Liver (tissue), 9 donors: ENCODE measurements around the gene TNFRSF8. TPM values are rescaled to one million over a fixed set of nuclear protein-coding genes. Genes with fewer than 3 reads are reported as not detected.

Experiments used
- DNase-seq: peaks from one replicate; pipeline ENCODE4 v3.0.0-alpha.2; 2017; ENCODE audit warnings: low spot score
- H3K27ac ChIP-seq, 2 donors: one replicate each; pipeline ENCODE4 v1.7.0; 2013; ENCODE audit warnings: inconsistent platforms in 2 of 2, low read length in 2 of 2, control low read depth in 1 of 2, low read depth in 1 of 2, mild to moderate bottlenecking in 1 of 2
- H3K27me3 ChIP-seq, 4 donors: one replicate each; pipeline versions ENCODE4 v1.6.1 to v1.7.0; 2013; ENCODE audit warnings: low read length in 3 of 4, inconsistent platforms in 1 of 4, mild to moderate bottlenecking in 1 of 4, moderate library complexity in 1 of 4; ENCODE audit not compliant: control insufficient read depth in 4 of 4, insufficient read depth in 4 of 4
- H3K36me3 ChIP-seq, 4 donors: one replicate each; pipeline versions ENCODE4 v1.6.1 to v1.7.0; 2013; ENCODE audit warnings: low read length in 3 of 4, mild to moderate bottlenecking in 3 of 4, low read depth in 1 of 4, moderate library complexity in 1 of 4; ENCODE audit not compliant: control insufficient read depth in 4 of 4, insufficient read depth in 3 of 4
- H3K4me1 ChIP-seq, 4 donors: one replicate each; pipeline versions ENCODE4 v1.6.1 to v1.7.0; 2013; ENCODE audit warnings: low read length in 3 of 4, mild to moderate bottlenecking in 3 of 4, moderate library complexity in 1 of 4; ENCODE audit not compliant: control insufficient read depth in 4 of 4, insufficient read depth in 4 of 4
- H3K4me3 ChIP-seq, 3 donors: one replicate each; pipeline versions ENCODE4 v1.6.1 to v1.7.0; 2013; ENCODE audit warnings: low read length in 3 of 3, control low read depth in 1 of 3, low read depth in 1 of 3, mild to moderate bottlenecking in 1 of 3
- H3K9ac ChIP-seq, 2 donors: one replicate each; pipeline ENCODE4 v1.7.0; 2013; ENCODE audit warnings: low read length in 2 of 2, mild to moderate bottlenecking in 2 of 2, moderate library complexity in 2 of 2, control low read depth in 1 of 2, low read depth in 1 of 2
- H3K9me3 ChIP-seq, 4 donors: one replicate each; pipeline versions ENCODE4 v1.6.1 to v1.7.0; 2013; ENCODE audit warnings: low read length in 3 of 4; ENCODE audit not compliant: control insufficient read depth in 4 of 4
- CTCF ChIP-seq: fragments of 150-350 bp; IDR thresholded peaks from 2 replicates; pipeline ENCODE4 v1.5.1; 2017; ENCODE audit warnings: improper control_type of control experiment, low read depth, low read length; ENCODE audit not compliant: missing input control
- EGR1 ChIP-seq, 2 donors: IDR thresholded peaks; 2 replicates each; pipeline ENCODE4 v1.6.1; 2016 to 2018; ENCODE audit warnings: antibody characterized with exemption in 2 of 2, low read depth in 2 of 2
- FOXA1 ChIP-seq: IDR thresholded peaks from 2 replicates; pipeline ENCODE4 v1.6.1; 2016; ENCODE audit warnings: antibody characterized with exemption
- FOXA2 ChIP-seq: IDR thresholded peaks from 2 replicates; pipeline ENCODE4 v1.6.1; 2016; ENCODE audit warnings: antibody characterized with exemption
- GABPA ChIP-seq, 2 donors: IDR thresholded peaks in 1 of 2; conservative IDR thresholded peaks in 1 of 2; 2 replicates each; pipeline ENCODE4 v1.6.1; 2016; ENCODE audit warnings: antibody characterized with exemption in 2 of 2, mild to moderate bottlenecking in 1 of 2, moderate library complexity in 1 of 2
- HNF4A ChIP-seq, 2 donors: conservative IDR thresholded peaks; 2 replicates each; pipeline ENCODE4 v1.6.1; 2016; ENCODE audit warnings: antibody characterized with exemption in 2 of 2, mild to moderate bottlenecking in 2 of 2
- HNF4G ChIP-seq: IDR thresholded peaks from 2 replicates; pipeline ENCODE4 v1.6.1; 2016; ENCODE audit warnings: antibody characterized with exemption
- JUND ChIP-seq, 2 donors: IDR thresholded peaks; 2 replicates each; pipeline ENCODE4 v1.6.1; 2016; ENCODE audit warnings: antibody characterized with exemption in 2 of 2
- MAX ChIP-seq: IDR thresholded peaks from 2 replicates; pipeline ENCODE4 v1.6.1; 2016; ENCODE audit warnings: antibody characterized with exemption
- NR2F2 ChIP-seq: IDR thresholded peaks from 2 replicates; pipeline ENCODE4 v1.6.1; 2016; ENCODE audit warnings: antibody characterized with exemption
- RAD21 ChIP-seq, 2 donors: IDR thresholded peaks; 2 replicates each; pipeline ENCODE4 v1.6.1; 2016; ENCODE audit warnings: antibody characterized with exemption in 2 of 2, mild to moderate bottlenecking in 2 of 2
- REST ChIP-seq: IDR thresholded peaks from 2 replicates; pipeline ENCODE4 v1.6.1; 2016; ENCODE audit warnings: antibody characterized with exemption, mild to moderate bottlenecking
- RXRA ChIP-seq, 2 donors: IDR thresholded peaks; 2 replicates each; pipeline ENCODE4 v1.6.1; 2017 to 2018; ENCODE audit warnings: antibody characterized with exemption in 2 of 2, mild to moderate bottlenecking in 1 of 2
- SP1 ChIP-seq: IDR thresholded peaks from 2 replicates; pipeline ENCODE4 v1.6.1; 2018; ENCODE audit warnings: antibody characterized with exemption, mild to moderate bottlenecking
- TAF1 ChIP-seq: conservative IDR thresholded peaks from 2 replicates; pipeline ENCODE4 v1.6.1; 2016; ENCODE audit warnings: antibody characterized with exemption, mild to moderate bottlenecking
- YY1 ChIP-seq: IDR thresholded peaks from 2 replicates; pipeline ENCODE4 v1.6.1; 2016; ENCODE audit warnings: antibody characterized with exemption, mild to moderate bottlenecking
- ZBTB33 ChIP-seq: IDR thresholded peaks from 2 replicates; pipeline ENCODE4 v1.6.1; 2016; ENCODE audit warnings: antibody characterized with exemption
- WGBS: extraction: QIAGEN DNeasy Blood & Tissue Kit; methylation state at CpG from one replicate; pipeline ENCODE4 v1.1.7; 2013; 5-methylcytosine and 5-hydroxymethylcytosine counted together
- polyA plus RNA-seq, 2 donors: library from polyadenylated mRNA; stranded (reverse) in 1 of 2; unstranded in 1 of 2; fragments of 200-250 nt in 1 of 2; fragments of >200 nt in 1 of 2; fragmentation: Nextera tagmentation in 1 of 2; extraction: Ambion mirVana in 1 of 2; gene quantifications; one replicate each; pipeline versions ENCODE4 v1.2.1 to v1.2.3, GENCODE V29; 2013 to 2015
- total RNA-seq, 2 donors: library from RNA; depleted of rRNA; stranded (reverse); fragments of >200 nt; gene quantifications; one replicate each; pipeline ENCODE4 v1.2.3, GENCODE V29; 2014
- TF ChIP-seq, protein P1 (sequence below): IDR thresholded peaks from 2 replicates; pipeline ENCODE4 v1.6.1; 2016; ENCODE audit warnings: antibody characterized with exemption
- donor health status: healthy.
- donor health status: healthy.
- donor health status: healthy.
- donor health status: healthy.
- donor health status: healthy.

Gene TNFRSF8
- total and polyA plus RNA-seq, 4 donors: 0.08 to 0.19 (median 0.12) TPM

- no peak overlapping the region for H3K4me3 ChIP-seq
- TF ChIP-seq HNF4G: no peak
- peak; percentile 56 for TF ChIP-seq MAX
- TF ChIP-seq TAF1: no peak
- no peak for TF ChIP-seq FOXA1
- no peak for TF ChIP-seq EGR1 (IDR thresholded peaks at IDR 0.05; ENCODE audit: low read depth in 2 of 2)
- TF ChIP-seq RAD21 (IDR thresholded peaks at IDR 0.05): peak; percentile 35 to 36
- peak in 1 of 2 donors; percentile 12 for TF ChIP-seq JUND (IDR thresholded peaks at IDR 0.05)
- no peak for TF ChIP-seq FOXA2
- TF ChIP-seq REST: no peak
- TF ChIP-seq HNF4A (conservative IDR thresholded peaks at IDR 0.05): no peak
- no peak for TF ChIP-seq ZBTB33
- TF ChIP-seq GABPA (IDR thresholded peaks at IDR 0.05 in 1 of 2, conservative IDR thresholded peaks at IDR 0.05 in 1 of 2): no peak
- TF ChIP-seq YY1: peak; percentile 26
- no peak for TF ChIP-seq RXRA (IDR thresholded peaks at IDR 0.05)
- no peak for TF ChIP-seq NR2F2
- TF ChIP-seq, protein P1, sequence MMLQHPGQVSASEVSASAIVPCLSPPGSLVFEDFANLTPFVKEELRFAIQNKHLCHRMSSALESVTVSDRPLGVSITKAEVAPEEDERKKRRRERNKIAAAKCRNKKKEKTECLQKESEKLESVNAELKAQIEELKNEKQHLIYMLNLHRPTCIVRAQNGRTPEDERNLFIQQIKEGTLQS: no peak
- TF ChIP-seq SP1: no peak
- no peak for TF ChIP-seq CTCF
- WGBS: 63% methylated on average over 17 of the region's 17 CpGs
- peak overlapping the region in 1 of 2 donors; percentile 3 for H3K9ac ChIP-seq
- H3K27ac ChIP-seq: peak overlapping the region; percentile 66 to 68
- DNase-seq: no peak
- no peaks in the 10 kb centered on the region for H3K27me3 ChIP-seq
- no peaks in the 10 kb centered on the region for H3K36me3 ChIP-seq
- no peaks in the 10 kb centered on the region for H3K9me3 ChIP-seq
- peaks cover 2 to 25% (median 9%) of the 10 kb centered on the region in 4 donors for H3K4me1 ChIP-seq
Measured at GRCh38 chr1:12143631-12144155, 80.6 kb downstream of the TNFRSF8 start.
